ENCODE data around the gene LIMK1.
"Not testable (repeated sequence)": the region's sequence is repeated elsewhere in the genome, so short reads cannot be mapped to it uniquely, and the experiment has no call there.

The LIMK1 gene

DNA sequence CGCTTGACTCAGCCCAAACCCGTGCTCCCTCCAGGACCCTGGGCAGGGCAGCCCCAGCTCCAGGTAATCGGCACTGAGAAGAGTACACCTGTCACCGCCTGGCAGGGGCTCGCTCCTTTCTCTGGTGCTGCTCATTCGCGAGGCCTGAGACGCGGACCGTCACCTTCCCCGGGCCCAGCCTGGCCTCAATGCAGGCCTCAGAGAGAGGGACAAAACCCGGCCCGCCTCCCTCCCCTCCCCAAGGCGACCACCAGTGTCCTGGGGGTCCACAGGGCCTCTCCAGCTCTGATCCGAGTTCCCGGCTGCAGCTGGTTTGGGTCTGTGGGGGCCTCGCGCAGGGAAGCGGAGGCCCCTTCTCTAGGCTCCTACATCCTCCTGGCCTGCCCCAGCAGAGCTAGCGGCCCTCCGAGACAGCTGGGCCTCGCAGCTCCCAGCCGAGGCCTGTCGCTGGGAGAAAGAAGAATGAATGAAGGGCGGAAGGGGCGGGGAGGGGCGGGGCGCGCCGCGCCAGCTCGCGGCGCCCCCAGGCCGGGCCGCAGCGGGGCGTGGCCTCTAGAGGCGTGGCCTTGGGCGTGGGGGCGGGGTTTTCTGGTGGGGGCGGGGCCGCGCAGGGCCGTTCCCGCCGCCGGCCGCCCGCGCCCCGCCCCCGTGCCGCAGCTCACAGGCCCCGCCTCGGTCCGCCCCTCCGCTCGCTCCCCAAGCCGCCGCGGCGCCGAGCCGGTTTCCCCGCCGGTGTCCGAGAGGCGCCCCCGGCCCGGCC is at the start of gene LIMK1:
TSS of gene LIMK1 (plus strand) at position 688 of the 760 bp plus-strand sequence. CDS start 187 bp downstream, outside the sequence.
- DNase-seq, result peak; percentile 48

DNA sequence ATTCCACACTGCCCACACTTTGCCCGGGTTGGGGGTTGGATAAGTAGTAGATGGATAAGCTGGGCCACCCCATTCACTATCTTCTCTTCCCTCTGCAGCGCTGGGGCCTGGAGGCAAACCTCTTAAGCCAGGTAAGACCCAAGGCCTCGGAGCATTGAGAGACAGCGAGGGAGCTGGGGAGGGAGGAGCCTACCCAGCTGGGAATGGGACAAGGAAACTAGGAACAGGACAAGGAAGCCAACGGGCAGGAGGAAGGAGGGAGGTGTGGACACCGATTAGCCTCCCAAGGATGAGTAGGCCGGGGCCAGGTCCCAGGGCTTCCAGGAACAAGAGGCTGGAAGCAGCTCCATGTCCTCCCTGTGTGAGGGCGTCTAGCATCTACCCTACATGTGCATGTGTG is 46.0 kb upstream of the LIMK1 start:
- no peak for DNase-seq

DNA sequence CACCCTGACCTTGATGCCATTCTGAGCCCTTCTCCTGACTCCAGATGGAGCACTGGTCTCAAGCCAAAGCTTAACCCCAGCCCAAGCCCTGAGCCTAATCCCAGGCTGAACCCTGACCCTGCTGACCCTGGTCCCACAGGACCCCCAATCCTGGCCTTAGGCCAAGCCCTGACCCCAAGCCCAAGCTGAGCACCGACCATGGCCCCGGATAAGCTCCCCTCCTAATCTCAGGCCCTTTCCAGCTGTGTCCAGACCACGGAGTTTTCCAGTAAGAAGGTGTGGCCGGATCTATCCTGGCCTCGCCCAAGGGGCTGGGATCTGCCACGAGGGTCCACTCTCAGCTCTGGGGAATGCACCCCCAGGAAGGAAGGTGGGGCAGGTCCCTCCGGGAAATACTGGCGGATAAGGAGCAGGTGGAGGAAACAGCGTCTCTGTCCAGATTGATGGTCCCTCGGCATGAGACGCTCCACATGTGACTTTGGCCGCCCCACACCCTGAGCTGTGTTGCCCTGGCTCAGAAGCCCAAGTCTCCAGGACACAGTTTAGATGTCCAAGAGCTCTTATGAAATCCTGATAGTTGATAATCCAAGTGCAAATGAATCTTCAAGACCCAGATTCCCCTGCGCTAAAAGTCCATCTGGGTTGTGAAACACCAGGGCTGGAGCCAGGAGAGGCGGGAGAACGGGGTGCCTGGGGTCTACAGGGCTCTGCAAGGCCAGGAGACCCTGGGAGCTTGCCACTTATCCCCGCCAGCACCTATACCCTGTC is 45.2 kb upstream of the LIMK1 start:
- DNase-seq, result no peak

DNA sequence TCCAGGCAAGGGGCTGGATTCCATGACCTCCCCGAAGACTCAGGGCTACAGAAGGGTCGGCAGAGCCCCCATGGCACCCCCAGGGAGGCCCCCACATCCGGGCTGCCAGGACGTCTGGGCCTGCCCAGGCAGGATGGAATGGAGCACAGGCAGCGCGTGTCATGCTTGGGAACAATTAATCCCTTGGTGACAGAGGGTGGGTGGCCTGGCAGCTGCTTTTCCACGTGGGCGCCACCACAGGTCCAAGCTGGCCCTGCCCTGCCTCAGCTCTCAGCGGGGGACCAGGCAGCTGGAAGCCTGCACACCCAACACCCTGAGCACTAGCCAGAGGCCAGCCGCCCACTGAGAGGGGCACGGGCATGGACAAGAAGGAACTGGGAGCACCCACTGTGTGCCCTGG is 44.3 kb upstream of the LIMK1 start:
- DNase-seq, result no peak

DNA sequence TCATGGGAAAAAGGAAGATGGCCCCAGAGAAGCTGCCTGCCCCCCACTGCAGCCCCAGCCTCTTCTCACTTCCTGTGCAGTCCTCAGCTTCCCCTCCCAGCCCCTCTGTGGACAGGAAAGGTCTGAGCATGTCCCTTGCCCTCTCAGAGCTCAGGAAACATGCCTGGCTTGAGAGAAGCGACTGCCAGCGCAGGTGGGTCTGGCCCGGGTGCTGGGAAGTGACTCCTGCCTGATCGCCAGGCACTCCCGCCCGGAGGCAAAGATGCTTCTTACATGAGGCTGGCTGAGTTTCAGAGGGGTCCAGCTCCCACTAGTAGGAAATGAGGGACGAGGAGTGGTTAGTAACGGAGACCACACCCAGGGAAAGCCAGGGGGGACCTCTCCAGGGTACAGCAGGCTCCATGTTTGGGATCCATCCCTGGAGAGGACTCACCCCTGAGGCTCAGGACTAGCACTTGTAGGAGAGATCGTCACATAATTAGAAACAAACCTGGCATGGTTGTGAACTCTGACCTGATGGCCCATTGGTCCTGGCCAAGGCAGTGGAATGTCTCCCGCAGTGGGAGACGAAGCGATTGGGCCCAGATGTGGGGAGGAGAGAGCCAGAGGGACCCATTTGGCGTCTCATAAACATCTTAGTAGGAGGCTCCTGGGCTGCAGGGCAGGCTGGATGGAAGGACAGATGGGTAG is 43.4 kb upstream of the LIMK1 start:
- DNase-seq, result no peak

DNA sequence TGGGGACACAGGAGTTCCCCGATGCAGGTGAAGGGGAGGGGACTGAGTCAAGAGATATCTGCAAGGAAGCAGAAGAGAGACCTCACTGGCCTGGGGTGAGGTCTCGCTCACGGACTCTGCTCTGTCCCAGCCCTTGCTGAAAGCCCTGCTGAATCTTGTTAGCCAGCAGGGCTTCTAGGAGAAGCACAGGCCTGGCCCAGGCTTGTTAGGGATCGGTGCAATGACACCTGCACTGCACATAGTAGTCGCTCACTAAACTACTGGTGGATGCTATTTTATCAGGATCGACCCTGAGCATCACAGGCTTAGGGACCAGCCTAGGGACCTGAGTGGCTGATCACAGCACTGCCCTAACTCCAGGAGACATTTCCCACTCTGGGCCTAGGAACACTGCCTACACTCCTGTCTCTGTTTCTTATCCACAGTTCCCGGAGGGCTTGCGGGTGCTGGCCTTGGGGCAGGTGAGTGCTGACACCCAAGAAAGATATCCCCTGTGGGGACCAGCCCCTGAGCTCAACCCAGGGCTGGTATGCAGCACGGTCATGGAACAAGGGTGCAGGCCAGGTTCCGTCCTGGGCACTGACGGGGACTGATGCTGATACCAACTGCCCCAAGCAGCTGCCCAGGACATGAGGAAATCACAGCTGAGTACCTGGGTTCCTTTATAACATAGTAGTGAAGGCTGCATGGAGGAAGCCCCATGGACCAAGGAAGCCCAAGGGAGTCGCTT is 42.6 kb upstream of the LIMK1 start:
- no peak for DNase-seq

DNA sequence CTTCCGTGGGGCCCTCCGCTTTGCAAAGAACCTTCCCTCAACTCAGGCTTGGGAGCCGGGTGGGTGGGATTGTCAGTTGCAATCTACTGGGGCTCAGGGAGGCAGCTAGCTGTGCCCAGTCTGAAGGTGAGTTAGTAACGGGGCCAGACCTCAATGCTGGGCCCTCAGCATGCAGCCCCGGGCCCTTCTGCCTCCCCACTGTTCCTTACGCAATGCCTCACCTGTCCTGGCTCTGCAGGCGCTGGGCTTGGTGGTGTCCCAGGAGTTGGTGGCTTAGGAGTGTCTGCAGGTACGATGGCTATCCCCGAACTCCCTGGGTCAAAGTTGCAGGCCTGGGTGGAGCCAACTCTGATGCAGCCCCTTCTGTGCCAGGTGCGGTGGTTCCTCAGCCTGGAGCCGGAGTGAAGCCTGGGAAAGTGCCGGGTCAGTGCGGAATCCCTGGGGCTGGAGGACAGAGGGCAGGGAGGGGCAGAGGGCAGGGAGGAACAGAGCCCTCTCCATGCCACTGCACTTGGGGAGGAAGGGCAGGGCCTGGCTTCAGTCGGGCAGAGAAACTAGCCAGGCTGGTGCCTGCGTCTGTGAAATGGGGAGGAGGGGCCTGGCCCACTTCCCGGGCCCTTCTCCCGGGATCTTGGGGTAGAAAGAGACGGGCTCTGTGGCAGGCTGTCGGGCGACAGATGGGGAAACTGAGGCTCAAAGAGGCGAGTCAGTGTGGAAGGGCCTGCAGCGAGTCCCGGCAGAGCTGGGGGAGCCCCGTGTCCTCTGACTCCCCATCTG is 40.7 kb upstream of the LIMK1 start:
- no peak for DNase-seq

DNA sequence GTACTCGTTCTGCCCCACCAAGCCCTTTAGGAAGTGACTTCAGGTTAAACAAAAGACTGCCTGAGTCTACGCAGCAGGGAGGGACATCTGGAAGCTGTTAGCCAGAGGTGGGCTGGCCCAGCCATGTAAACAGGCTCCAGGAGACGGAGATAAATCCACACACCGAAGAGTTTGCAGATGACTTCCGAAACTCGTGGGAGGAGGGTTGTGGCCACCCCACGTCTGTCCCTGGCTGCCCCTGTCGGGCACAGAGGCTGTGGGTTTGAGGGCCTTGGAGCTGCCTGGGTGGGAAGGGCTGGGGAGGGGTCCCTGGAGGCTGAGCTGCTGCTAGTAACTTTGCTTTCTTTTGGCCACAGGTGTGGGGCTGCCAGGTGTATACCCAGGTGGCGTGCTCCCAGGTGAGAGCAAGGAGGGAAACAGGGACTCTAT is 40.1 kb upstream of the LIMK1 start:
- no peak for DNase-seq

DNA sequence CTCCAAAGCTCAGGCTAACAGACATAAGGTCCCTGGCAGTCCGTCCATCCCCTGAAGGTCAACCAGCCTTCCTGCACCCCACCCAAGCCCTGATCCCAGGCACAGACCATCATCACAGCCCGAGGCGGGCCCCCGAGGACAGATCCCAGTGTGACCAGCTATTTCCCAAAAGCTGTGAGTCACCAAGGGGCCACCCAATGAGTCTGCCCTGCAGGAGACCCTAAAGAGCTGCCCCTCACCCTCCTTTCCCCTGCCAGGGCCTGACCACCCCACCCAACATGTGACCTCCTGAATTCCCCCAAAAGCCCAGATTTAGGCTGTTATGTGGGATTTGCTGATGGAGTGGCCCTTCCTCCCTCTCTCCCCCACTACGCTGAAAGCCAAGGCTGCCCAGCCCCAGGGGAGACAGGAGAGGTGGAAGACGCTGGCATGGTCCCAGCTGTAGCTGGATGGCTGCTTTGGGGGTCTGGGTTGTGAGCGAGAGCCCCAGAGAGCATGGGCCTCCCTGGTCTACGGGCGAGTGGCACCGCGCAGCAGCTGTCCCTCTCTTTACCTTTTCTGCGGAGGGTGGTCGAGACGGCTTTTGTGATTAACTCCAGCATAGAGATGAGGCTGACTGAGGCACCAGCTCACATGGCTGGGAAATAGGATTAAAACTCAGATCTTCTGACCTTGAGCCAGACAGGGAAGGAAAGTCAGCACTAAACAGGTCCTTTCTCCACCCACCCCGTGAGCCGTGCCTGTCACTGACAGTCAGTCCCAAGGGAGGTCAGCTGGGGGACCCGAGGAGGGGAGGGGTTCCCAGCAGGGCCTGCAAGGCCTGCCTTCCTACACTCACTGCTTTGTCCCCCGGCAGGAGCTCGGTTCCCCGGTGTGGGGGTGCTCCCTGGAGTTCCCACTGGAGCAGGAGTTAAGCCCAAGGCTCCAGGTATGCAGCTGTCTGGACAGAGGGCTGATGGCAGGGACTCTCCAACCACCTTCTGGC is 38.9 kb upstream of the LIMK1 start:
- DNase-seq, result no peak

DNA sequence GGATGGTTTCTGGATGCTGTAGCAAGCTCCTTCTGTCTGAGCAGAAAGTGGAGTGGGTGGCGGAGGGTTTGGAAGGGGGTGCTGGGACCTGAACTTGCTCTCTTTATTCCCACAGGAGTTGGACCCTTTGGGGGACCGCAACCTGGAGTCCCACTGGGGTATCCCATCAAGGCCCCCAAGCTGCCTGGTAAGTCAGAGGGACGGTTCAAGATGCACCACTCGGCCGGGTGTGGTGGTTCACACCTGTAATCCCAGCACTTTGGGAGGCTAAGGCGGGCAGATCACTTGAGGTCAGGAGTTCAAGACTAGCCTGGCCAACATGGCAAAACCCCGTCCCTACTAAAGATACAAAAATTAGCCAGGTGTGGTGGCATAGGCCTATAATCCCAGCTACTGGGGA is 37.0 kb upstream of the LIMK1 start:
- DNase-seq, result not testable (repeated sequence)

DNA sequence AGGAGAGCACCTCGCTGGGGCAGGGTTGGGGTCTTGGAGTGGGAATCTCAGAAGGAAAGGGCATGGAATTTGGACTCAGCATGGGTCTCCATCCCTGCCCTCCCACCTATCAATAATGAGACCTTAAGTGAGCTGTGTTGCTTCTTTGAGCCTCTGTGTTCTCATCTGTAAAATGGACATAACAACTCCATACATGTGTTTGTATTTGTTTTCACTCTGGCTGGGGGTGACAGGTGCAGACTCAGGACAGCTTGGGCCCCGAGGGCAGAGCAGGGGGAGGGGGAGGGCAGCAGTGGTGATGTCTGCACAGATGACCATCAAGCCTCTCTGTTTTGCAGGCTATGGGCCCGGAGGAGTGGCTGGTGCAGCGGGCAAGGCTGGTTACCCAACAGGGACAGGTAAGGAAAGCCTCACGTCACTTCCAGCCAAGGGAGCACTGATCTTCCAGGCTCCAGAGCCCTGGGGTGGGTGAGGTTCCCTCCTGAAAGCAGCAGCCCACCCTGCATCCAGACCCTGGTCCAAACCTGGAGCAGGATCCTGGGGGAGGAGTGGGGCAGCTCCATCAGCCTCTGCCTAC is 35.7 kb upstream of the LIMK1 start:
- DNase-seq, result no peak

DNA sequence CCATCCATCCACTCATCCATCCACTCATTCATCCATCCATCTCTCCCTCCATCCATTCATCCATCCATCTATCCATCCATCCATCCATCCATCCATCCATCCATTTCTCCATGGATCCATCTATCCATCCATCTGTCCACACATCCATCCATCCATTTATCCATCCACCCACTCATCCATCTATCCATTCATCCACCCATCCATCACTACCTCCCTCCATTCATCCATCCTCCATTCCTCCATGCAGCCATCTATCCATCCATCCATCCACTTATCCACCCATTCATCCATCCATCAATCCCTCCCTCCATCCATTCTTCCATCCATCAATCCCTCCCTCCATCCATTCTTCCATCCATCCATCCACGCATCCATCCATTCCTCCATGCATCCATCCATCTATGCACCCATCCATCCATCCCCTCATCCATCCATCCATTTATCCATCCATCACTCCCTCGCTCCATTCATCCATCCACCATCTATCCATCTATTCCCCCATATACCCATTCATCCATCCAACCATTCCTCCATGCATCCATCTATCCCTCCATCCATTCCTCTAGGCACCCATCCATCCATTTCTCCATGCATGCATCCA is 34.5 kb upstream of the LIMK1 start:
- DNase-seq, result no peak

DNA sequence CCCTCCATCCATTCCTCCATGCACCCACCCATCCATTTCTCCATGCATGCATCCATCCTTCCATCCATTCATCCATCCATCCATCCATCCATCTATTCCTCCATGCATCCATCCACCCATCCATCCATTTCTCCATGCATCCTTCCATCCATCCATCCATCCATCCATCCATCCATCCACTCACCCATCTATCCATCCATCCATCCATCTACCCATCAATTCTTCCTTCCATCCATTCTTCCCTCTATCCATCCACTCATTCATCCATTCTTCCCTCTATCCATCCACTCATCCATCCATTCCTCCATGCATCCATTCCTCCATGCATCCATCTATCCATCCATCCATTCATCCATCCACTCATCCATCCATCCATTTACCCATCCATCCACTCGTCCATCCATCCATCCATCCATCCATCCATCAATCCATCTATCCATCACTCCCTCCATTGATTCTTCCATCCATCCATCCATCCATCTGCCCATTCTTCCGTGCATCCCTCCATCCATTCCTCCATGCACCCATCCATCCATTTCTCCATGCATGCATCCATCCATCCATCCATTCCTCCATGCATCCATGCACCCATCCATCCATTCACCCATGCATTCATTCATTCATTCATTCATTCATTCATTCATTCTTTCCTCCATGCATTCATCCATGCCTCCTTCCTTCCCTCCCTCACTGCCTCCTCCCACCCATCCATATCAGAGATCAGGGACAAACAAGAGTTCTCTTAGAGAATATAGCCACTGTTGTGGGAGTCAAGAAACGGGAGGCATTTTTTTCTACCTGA is 33.4 kb upstream of the LIMK1 start:
- DNase-seq, result no peak

DNA sequence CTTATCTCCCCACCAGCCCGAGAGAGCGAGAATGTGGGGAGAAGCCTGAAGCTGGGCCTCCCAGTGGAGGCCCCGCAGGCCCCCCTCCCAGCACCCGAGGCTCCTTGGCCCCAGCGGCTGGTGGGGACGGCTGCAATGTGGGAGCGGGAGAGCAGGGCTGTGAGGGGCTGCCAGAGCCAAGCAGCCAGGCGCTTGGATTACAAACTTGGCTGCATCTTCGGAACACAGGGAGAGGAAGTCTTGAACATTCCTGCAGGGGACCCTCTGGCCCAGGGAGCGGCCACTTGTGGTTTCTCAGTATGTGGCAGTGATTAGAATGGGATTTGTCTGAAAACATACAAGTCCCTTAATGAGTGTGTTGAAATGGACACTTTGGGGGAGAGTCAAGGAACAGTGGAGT is 32.4 kb upstream of the LIMK1 start:
- no peak for DNase-seq

DNA sequence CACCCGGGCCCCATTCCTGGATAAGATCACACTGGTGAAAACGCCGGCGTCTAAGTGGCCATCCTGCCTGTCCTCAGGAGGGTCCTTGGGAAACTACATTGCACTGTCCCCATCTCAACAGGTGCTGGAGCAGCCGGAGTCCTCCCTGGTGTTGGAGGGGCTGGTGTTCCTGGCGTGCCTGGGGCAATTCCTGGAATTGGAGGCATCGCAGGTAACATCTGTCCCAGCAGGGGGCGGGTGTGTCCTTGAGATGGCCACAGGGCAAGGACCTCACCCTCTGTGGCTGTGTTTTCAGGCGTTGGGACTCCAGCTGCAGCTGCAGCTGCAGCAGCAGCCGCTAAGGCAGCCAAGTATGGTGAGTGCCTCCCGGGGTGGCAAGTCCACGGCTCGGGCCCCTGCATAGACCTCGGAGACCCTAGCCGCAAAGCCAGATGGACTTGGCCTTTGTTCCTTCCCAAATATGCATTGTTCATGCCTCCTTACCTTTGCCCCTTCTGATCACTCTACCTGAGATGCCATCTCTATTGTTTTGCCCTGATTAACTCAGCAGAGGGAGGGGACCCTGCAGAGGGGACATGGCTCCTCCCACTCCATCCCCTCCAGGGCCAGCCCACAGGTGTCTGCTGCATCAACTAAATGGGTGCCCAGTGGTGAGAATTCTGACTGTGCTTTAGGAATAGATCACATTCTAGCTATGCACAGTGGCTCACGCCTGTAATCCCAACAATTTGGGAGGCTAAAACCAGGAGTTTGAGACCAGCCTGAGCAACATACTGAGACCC is 31.8 kb upstream of the LIMK1 start:
- no peak for DNase-seq

DNA sequence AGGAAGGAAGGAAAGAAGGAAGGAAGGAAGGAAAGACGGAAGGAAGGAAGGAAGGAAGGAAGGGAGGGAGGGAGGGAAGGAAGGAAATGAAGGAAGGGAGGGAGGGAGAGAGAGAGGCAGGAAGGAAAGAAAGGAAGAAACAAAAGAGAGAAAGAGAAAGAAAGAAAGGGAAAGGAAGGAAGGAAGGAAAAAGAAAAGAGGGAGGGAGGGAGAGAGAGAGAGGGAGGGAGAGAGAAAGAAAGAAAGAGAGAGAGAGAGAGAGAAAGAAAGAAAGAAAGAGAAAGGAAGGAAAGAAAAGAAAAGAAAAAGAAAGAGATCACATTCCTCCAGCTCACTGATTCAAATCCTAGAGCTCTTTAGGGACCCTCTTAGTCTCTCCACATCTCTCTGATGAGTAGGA is 31.0 kb upstream of the LIMK1 start:
- DNase-seq, result no peak

DNA sequence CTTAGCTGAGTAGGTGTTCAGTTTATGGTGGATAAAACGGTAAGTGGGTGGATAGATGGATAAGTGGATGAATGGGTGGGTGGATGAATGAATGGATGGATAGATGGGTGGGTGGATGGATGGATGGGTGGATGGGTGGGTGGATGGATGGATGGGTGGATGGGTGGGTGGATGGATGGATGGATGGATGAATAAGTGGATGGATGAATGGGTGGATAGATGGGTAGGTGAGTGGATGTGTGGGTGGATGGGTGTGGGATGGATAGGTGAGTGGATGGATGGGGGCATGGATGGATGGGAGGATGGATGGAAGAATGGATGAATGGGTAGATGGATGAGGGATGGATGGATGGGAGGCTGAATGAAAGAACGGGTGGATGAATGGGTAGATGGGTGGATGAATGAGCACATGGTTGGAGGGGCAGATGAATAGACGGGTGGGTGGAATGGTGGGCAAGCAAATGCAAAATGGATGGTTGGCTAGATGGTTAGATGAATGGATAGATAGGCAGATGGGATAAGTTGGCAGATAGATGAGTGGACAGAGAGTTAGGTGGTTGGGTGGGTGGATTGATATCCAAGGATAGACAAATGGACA is 29.9 kb upstream of the LIMK1 start:
- DNase-seq, result no peak

Data from NCI-H526 treated with DMSO at 0.1 percent for 48 hours (cell line).